ENCODE data around the gene TMEM184A.

GRCh38 chr7:1523844-1524243 lies 32.2 kb downstream of the TMEM184A start:
- TF ChIP-seq, protein P1, sequence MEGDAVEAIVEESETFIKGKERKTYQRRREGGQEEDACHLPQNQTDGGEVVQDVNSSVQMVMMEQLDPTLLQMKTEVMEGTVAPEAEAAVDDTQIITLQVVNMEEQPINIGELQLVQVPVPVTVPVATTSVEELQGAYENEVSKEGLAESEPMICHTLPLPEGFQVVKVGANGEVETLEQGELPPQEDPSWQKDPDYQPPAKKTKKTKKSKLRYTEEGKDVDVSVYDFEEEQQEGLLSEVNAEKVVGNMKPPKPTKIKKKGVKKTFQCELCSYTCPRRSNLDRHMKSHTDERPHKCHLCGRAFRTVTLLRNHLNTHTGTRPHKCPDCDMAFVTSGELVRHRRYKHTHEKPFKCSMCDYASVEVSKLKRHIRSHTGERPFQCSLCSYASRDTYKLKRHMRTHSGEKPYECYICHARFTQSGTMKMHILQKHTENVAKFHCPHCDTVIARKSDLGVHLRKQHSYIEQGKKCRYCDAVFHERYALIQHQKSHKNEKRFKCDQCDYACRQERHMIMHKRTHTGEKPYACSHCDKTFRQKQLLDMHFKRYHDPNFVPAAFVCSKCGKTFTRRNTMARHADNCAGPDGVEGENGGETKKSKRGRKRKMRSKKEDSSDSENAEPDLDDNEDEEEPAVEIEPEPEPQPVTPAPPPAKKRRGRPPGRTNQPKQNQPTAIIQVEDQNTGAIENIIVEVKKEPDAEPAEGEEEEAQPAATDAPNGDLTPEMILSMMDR (IDR thresholded peaks at IDR 0.05 in 2 of 3, conservative IDR thresholded peaks at IDR 0.05 in 1 of 3; ENCODE audit: control insufficient read depth in 2 of 3, extremely low read depth in 1 of 3, insufficient read depth in 1 of 3, low read depth in 3 of 3, low read length in 3 of 3) = no peak
- no peak for TF ChIP-seq SMC3 (IDR thresholded peaks at IDR 0.05; ENCODE audit: borderline replicate concordance, low read length)
- TF ChIP-seq ESRRA (IDR thresholded peaks at IDR 0.05; ENCODE audit: low read length) = no peak
- TF ChIP-seq BMI1 (IDR thresholded peaks at IDR 0.05; ENCODE audit: borderline replicate concordance) = no peak
- no peak for TF ChIP-seq SRF (IDR thresholded peaks at IDR 0.05; ENCODE audit: low read depth in 2 of 2, low read length in 2 of 2)
- TF ChIP-seq RB1 (IDR thresholded peaks at IDR 0.05; ENCODE audit: borderline replicate concordance) = no peak
- TF ChIP-seq, protein P2, sequence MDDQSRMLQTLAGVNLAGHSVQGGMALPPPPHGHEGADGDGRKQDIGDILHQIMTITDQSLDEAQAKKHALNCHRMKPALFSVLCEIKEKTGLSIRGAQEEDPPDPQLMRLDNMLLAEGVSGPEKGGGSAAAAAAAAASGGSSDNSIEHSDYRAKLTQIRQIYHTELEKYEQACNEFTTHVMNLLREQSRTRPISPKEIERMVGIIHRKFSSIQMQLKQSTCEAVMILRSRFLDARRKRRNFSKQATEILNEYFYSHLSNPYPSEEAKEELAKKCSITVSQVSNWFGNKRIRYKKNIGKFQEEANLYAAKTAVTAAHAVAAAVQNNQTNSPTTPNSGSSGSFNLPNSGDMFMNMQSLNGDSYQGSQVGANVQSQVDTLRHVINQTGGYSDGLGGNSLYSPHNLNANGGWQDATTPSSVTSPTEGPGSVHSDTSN (IDR thresholded peaks at IDR 0.05; ENCODE audit: insufficient replicate concordance, low read depth, low read length) = no peak
- TF ChIP-seq MEF2B (IDR thresholded peaks at IDR 0.05; ENCODE audit: partially characterized antibody, poor library complexity, severe bottlenecking) = no peak
- TF ChIP-seq POLR2AphosphoS5 (IDR thresholded peaks at IDR 0.05; ENCODE audit: low read length) = no peak
- no peak for TF ChIP-seq USF2 (IDR thresholded peaks at IDR 0.05; ENCODE audit: borderline replicate concordance, low read depth, low read length)
- no peak for TF ChIP-seq REST (IDR thresholded peaks at IDR 0.05; ENCODE audit: low read depth, low read length)

All from GM12878 (cell line).